HTR-8/SVneo (cell line): ENCODE data around the gene LGR5.

Experiments
- DNase-seq: peaks from one replicate; pipeline ENCODE4 v3.0.0; 2011; ENCODE audit warnings: low spot score, mixed read lengths; ENCODE audit not compliant: insufficient read length
- FAIRE-seq: peaks from 2 replicates; lab custom pipeline; 2011; peaks lifted over from hg19 to GRCh38; lab: Jason Lieb, UNC

Gene LGR5

DNA sequence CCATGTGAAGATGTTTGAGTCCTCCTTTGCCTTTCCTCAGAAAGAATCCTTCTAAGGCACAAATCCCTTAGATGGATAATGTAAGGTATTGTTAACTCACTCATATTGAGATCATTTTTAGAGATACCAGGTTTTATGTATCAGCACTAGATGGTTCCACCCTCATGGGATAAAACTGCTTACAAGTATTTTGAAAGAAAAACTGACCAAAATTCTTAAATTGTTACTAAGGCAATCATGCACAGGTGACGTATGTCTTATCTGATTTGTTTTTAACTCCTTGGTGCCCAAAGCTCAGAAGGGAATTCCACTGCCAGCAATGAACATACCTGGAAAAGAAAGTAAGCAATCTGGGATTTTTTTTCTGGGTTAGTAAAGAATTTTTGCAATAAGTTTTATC is 145.6 kb downstream of the LGR5 start:
- no peak for FAIRE-seq
- no peak for DNase-seq

DNA sequence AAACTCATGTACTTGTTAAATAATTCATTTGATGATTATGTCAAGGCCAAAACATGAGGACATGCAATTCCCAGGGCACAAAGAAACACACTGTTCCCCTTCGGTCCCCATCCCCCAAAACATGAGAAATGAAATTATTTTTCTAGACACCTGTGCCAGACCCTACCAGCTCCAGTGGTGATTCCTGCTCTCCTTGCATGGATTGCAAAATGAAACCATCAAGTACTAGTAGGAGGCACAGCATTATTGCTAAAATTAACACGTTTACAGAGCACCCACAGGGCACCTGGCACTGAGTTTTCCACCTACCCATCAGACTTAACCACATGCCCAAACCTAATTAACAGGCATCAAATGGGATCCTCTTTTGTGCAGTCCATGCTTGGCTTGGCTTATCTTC is 147.4 kb downstream of the LGR5 start:
- FAIRE-seq (no peak), DNase-seq (no peak)

DNA sequence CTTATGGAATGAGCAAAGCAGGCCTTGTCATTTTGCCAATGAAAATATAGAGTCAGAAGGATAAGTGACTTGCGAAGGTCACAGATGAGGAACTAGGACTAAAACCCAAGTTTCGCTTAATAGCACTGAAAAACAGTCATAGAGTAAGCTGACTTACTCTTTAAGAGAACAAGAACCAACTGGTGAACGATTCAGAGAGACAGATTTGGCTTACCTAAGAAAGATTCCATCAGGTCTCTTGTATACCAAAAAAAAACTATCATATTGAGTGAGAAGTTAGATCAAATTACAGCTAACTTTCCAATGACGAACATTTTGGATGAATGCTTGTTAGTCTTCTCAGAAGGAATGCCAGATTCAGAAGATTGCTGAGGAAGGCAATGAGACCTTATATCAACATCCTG is 149.9 kb downstream of the LGR5 start:
- no peak for FAIRE-seq
- DNase-seq: peak; percentile 35

DNA sequence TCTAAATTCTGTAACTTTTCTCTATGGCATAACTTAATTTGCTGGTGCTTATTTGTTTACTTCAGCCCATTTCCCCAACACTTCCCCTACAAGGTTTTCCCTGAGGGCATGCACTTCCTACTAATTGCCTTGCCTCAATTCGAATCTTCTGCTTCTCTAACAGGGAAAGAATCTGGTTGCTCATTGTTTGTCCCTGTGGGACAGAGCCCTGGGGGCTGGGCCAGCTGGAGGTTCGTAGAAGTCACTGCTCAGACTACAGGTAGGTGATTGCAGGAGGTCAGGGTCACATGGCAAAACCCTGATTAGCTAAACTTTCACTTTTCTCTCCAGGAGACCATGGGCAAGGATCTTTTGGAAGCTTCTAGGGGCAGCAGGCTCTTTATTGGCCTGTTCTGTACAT is 152.0 kb downstream of the LGR5 start:
- FAIRE-seq: no peak

DNA sequence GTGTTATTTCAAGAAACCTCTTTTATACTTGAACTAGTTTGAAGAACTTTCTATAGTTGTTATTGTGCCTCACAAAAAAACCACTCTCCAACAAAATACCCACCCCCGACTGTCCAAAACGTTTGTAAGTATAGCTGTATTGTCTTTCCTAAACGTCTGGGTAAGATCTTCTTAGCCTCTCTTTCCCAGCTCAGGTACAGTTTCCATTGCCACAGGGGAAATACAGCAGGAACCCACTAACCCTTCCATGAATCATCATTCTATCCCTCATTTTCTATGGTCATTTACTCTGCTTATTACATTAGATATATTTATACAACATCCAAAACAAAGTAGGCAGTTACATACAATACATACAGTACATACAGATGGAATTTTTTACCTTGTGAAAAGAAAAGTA is 153.2 kb downstream of the LGR5 start:
- no peak for DNase-seq
- FAIRE-seq: no peak

More for the DNA sequence above, 152.0 kb downstream of the LGR5 start:
- DNase-seq: no peak

DNA sequence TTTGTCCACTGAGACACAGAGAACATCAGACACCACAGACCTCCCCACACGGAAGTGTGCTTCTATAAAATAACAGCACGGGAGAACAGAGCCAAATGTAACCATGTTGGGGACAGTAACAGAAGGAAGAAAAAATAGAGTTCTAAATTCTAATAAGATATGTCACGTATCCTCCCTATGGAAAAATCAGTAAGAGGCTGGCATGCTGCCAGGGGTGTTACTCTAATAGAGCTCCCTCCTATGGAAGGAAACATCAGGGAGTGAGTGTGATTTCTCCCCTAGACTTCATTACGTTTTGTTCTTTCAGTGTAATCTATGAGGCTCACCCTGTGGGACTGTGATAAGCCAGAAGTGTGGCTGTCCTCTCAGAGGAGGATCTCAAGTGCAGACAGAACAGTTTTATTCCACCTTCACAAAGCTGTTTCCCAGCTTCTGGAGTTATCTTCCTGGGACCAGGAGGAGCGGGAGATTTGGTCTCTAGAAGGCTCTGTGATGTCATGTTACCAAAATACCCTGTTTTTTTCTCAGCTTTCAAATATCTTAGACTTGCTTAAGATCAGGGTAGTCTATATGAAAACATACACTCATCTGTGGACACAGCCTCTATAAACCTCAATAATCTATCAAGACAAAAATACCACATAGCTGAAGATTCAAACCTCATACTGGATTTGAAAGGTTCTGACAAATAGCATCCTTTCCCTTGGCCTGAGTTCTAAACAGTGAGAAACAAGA is 154.8 kb downstream of the LGR5 start:
- DNase-seq (no peak), FAIRE-seq (no peak)

DNA sequence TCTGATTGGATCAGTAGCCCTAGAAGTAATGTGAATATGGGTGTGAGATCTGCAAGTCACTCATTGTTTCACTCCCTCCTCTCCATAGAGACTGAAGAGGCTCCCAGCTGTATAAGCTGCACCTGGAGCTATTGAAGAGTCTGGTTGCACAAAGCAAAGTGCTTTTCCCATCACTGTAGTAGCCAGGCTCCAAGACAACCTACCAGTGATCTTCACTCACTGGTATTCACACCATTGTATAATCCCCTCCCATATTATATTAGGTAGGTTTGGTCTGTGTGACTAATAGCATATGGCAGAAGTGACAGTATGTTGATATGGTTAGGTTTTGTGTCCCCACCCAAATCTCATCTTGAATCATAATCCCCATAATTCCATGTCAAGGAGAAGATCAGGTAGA is 159.6 kb downstream of the LGR5 start:
- DNase-seq: no peak
- FAIRE-seq: no peak

DNA sequence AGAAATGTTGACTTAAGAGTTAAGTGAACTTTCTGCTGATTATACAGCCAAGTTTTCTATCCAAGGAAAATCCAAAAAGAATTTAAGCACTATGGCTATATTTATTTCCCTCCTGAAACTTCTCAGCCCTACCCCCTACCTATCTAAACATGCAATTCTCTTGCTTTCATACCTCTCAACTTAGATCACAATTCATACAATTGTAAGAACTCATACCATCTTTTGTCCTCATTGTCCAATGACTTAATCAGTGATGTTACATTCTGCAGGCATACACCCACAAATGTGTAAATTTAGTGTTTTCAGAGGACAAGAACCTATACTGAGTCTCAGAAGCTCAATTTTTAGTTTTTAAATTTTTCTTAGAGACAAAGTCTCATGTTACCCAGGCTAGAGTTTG is 161.9 kb downstream of the LGR5 start:
- no peak for FAIRE-seq

DNA sequence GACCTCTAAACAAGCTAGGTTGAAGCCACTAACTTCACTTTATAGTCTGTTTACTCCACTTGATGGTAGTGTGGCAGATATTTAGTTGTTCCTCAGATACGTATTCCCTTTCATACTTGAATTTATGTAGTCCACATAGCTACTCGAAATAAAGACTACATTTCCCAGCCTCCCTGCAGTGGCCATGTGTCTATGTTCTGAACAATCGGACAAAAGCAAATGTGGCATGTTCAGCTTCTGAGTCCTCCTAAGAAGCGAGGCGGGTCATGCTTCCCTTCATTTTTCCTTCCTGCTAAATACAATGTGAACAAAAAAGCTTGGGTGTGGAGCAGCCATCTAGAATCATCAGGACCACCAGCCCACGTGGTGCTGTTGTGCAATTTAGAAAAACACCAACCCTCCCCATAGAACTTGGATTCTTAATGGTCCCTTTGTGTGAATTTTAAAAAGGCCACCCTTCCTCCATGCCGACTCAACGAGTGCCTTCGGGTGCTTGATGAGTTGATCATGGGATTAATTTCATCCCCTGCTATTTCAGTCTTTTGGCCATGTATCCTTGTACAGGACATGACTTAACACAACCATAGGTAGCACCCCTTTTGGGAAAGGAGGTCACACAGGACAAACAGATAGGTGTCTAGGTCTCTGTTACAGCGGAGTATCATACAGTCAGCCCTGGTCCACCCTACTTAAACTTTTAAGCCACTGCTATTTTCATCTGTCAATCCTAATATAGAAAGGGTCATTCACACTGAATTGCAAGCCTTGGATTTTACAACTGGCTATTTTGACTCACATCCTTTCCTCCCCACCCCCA is 163.4 kb downstream of the LGR5 start:
- FAIRE-seq (no peak), DNase-seq (no peak)

More for the DNA sequence above, 161.9 kb downstream of the LGR5 start:
- no peak for DNase-seq

DNA sequence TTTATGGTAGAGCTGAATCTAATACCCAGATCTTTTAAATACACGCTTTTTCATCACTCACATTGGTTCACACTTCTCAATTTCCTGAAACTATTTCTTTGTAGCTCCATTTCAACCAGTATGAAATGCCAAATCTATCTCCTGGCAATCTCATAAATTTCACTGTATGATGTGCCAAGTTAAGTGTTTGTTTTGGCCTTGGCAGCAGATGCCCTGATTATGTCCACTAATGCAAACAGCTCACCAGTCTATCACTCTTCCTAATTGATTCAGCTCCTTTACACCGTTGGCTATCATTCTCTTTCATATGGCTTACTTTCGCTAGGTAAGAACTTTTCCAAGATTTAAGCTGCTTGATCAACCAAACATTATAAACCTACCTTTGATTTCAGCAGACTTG is 165.4 kb downstream of the LGR5 start:
- FAIRE-seq: no peak

DNA sequence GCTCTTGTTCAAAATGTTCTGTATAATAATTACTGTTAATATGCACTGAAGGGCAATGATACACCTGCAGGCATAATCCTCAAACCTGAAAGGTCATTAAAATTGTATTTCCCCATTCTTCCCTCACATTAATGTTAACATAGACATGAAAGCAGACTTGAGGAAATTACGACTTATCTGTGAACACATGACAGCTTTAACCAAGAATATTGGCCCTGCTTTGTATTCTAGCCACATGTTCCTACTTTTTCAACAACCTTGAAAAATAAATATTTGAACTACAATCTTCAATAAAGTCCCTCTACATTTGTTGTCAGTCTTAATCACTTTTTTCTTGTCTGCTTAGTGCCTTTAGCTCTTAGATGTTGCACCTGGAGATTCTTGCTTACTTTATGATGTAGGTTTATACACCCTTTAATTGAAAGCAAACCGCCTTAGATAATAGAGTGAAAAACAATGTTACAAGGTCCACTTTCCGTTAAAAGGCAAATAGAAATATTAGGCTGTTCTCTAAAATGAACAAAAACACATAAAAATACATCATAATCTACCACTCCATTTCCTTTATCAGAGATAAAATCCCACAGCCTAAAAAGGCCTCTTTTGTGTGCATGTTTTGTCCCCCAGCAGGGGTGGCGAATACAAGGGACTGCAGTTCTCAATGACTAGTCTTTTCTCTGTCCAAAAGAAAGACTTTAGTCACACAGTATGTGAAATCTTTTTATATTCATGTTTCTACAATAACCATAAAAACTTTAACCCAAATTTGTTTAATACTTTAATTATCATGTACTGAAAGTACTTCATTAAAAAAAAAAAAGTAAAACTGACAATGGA is 168.1 kb downstream of the LGR5 start:
- FAIRE-seq: no peak
- DNase-seq: no peak

More for the DNA sequence above, 165.4 kb downstream of the LGR5 start:
- DNase-seq: no peak

DNA sequence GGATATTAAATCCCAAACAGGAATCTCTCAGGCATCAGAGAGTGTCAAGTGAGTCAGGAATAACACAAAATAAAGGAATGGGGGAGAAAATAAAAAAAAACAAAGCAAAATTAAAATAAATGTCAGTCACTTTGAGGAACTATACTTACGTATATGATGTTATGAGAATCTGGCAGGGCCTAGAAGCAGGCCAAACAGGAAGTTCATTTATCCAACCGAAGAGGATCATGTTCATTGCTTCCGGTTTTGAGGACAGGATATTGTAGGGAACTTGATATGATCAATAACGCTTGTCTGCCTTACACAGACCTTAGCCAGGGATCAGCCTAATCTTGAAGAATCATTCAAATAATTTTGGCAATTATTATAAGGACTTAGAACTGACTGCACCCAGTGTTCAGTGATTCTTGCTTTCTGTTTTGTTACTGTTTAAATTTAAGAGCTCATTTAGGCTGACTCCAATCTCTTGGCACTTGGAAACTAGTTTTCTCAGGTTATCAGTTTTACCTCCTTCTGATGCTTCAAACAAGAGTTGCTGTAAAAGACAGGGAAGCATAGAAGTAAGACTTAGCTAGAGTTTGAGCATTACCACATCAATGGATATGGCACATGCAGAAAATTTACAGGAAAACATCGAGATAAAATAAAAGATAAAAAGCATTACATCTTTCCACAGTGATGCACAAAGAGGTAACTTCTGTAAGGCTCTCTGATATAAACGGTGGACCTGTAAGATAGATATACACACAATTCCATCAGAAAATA is 170.6 kb downstream of the LGR5 start:
- DNase-seq (no peak), FAIRE-seq (no peak)

DNA sequence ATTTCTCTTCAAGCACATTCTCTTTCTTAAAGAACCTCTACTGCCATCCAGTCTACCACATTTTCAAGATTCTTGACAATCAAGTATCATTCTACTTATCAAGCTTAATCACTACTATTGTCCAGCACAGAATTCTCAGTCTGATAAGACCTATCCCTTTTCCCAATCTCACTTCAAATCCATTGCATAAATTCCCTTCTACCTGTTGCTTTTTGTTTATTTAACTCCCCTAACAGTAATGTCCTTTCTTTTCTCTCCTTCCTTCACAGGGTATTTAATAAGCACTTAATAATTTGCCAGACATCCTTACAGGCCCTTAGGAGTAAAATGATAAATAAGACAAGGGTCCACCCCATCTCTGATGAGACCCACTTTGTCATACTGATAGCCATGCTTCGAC is 182.3 kb downstream of the LGR5 start:
- no peak for FAIRE-seq
- DNase-seq: no peak

DNA sequence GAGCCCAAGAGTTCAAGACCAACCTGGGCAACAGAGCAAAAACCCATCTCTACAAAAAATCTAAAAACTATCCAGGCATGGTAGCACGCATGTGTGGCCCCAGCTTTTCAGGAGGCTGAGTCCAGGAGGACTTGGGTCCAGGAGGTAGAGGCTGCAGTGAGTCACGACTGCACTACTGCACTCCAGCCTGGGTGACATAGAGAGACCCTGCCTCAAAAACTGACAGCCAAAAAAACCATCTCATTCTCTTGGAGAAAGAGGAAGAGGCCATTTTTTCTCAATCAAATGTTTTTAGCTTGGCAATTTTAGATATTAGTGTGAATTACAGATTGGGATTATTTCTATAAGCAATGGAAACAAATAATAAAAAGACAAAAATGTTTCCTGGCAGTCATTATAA is 185.9 kb downstream of the LGR5 start:
- DNase-seq: no peak
- no peak for FAIRE-seq

DNA sequence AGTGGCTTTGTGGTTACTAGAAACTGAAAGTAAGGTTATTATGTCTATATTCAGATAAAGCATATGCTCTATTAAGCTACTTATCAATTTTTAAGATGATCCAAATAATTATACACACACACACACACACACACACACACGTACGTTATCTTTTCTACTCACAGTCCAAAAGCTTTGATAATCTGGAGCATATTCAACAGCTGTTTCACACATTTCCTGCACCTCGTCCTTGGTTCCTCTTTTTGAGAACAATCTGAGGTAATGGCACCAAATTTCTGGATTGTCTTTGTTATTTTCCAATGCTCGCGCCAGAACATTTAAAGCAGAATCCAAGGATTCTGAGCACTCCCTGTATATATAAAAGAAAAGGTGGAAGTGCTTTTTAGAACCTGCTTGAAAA is 186.5 kb downstream of the LGR5 start:
- FAIRE-seq (no peak), DNase-seq (no peak)

DNA sequence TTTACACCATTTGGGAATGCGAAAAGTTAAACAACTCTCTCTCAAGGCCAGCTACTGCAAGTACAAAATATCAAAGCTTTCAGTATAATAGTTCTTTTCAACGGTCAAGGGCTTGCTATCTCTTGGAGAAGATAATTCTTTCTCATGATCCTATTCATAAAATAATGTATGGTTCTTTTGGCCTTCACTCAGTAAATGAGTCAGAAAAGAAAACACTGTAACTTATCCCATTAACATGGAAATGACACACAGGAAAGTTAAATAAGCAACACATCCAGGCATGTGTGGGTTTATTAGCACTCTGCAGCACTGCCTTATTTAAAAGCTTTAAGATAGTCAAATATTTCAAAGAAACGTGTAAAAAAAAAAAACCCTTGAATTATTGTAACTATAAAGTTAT is 187.2 kb downstream of the LGR5 start:
- DNase-seq (no peak), FAIRE-seq (no peak)

DNA sequence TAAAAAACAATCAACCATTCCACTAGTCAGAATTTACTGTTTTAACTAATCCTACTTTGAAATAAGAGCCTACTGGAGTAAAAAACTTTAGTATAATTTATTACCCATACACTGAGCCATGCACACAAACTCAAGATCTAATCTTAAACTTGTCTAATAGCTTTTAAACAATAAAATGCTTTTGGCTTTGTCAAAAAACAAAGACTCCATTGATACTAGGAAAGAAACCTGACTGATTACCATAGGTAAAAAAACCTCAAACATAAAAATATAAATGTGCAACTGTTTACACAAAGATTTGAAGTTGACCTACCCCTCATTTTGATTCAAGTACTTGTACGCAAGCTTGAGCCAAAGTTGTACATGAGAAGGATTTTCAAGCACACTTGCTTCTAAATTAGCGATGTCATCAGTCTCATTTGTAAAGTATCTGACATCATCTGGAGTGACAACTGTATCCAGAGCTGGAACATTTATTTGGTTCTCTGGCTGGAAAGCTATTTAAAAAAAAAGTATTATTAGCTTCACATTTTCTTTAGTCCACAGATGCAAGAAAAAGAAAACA is 187.9 kb downstream of the LGR5 start:
- no peak for FAIRE-seq

More for the DNA sequence above, 187.9 kb downstream of the LGR5 start:
- DNase-seq: no peak
